ENCODE results near the gene TRMT44.
"Not testable (repeated sequence)": the region's sequence is repeated elsewhere in the genome, so short reads cannot be mapped to it uniquely, and the experiment has no call there.

The TRMT44 gene

DNA sequence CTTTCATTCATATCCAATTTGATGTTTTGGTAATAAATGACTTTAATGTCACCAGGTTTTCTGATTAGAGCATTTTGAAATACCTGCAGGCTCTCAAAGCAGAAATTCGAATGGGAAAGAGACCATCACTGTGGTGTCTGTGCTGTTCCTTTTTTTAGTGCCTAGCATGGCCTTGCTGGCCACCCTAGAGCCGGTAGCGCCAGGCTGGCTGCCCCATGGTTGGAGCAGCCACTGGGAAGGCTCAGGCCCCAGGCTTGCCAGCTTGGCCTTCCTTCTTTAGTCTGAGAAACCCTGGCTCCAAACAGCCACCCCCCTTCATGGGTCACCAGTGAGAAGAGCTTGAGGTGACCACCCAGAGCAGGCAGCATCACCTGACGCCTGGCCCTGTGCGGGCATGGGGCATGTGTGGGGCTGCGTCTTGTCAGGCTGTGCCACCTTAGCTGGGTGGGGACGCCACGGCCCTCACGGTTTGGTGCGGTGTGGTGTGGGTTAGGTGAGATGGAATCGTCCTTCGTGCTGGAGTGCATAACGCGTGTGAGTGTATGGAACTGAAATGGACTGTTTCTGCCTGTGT, 30.0 kb downstream of the TRMT44 start:
- DNase-seq: no peak

DNA sequence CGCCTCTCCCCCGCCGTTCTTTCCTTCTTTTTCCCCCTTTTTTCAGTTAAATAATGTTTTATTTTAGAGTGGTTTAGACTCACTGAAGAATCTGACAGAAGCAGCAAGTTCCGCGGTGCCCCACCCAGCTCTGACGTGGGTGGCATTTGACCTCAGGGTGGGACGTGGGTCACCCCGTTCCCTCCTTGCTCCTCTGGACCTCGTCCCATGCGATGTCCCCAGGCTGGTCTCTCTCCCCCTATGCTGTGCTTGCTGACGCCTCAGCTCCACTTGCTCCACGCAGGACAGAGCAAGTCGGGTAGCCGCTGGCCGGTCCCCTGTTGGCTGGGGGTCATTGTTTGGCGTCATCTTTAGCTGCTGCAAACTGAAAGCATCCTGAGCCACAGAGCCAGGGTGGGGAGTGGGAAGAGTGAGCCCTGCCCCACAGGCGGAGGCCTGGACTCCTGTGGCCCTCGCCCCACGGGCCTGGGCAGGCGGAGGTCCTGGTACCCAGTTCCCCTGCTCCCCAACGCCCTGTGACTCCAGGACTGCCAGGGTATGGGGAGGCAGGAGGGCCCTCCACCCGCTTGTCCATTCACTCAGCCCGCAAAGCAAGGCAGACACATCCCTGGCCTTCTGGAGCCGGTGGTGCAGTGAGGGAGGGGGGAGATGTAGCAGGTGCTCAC, 30.8 kb downstream of the TRMT44 start:
- no peak for DNase-seq

DNA sequence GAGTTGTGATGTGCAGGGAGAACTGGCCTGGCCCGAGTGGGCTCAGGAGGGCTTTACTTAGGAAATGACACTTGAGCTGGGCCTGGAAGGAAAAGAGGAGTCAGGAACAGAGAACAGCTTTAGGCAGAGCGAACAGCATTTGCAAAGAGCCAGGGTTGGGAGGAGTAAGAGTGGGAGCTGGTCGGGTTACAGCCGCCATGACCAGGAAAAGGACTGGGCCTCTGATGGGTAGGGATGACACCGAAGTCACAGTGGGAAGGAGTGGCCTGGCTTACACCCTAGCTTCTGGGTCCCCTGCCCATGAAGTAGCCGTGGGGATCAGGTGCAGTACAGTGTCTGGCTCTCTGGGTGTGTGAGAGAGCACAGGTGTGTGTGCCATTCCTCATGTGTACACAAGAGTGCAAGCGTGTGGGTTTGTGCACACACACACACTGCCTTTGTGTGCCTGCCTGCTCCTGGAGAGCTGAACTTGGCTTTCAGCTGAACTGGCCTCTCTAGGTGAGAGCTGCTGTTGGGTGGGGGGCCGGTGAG, 31.6 kb downstream of the TRMT44 start:
- DNase-seq: no peak

DNA sequence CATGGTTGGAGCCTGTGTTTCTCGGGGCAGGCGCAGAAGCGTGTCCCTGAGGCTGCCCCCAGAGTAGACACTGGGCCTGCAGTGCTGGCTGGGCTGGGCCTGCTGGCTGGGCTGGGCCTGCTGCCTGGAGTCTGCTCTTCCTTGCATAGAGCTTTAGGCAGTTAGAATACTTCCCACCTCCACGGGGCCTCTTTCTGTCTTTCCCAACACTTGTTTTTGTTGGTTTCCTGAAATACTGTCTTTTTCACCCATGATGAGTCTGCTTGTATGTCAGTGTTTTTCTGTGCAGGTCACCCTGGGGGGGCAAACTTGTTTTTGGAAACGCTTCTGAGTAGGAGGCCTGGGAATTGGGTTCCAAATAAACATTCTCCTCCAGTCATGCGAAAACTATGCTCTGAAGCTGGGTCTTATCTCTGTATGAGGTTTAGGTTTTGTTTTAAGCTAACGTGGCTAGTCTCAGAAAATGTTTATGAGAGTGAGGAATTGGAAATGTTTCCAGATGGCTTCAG, 32.2 kb downstream of the TRMT44 start:
- no peak for DNase-seq

DNA sequence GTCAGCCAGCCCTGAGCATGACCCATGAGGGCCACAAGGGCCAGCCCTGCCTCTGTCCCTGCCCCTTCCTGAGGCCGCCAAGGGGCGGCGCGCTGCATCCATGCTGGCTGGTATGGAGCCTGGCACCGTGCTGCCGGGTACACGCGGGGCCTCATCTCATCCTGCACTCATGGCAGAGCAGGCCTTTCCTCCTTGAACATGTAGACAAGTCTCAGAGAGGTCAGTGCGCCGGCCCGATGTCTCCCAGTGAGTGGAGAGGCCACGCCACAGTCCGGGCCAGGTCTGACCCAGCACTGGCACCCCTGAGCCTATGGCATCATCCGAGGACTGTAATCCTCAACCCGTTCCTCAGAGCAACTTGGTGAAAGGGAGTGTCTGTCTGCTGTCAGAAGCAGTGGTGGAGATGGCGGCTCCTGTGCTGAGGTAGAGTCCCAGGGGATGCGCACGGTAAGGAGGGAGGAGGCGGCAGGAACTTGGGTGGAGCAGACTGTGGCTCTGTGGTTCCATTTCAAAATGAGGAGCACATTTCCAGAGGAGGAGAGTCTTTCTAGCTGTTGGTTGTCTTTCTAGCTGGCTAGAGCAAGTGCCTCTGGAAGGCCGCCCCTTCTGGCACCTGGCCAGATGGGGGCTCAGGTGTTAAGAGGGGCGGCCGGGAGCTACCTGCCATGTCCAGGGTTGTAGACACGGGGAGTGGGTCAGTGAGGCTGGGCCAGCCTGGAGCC, 32.8 kb downstream of the TRMT44 start:
- no peak for DNase-seq

DNA sequence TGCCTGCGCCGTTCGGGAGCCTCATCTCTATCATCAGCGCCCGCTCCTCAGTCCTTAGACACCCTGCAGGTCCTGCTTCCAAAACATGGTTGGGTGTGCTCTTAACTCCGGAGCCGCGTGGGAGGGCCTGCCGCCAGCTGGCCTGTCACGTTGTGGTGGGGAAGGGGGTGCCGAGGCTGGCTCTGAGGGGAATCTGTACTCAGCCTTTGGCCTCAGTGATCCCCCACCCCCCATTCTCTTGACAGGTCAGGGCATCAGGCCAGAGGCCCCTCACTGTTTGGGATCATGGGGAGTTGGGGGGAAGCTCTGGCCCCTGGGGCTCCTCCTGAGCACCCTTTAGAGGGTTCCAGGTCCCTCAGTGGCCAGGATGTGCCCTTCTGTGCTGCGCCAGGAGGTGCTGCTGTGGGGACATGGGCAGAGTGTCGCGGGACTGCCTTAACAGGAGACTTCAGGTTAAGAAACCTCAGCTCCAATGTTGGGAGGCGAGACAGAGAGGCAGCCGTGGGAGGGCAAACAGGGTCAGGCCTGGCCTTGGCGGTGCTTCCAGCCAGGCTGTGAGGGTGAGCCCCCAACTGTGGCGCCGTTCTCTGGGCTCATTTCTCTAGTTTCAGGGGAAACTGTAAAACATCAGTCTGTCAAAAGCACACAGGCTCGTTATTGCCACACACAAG, 33.5 kb downstream of the TRMT44 start:
- DNase-seq: no peak

DNA sequence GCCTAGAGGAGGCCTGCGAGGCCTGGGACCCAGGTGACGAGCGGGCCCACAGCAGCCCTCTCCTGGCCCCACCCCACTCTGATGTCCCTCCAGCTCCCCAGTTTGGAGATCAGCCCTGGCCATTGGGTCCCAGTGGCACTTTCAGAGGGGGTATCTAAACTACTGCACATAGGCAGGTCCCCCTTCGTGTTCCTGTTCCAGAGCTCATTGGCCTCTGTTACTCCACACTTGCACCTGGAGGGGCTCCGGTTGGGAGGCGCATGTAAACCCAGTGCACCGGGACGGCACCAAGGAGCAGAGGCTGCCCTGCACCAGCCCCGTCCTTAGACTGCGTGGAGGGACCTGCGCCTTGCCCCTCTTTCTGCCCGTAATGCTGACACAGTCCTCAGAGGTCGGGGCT, 34.3 kb downstream of the TRMT44 start:
- no peak for DNase-seq

DNA sequence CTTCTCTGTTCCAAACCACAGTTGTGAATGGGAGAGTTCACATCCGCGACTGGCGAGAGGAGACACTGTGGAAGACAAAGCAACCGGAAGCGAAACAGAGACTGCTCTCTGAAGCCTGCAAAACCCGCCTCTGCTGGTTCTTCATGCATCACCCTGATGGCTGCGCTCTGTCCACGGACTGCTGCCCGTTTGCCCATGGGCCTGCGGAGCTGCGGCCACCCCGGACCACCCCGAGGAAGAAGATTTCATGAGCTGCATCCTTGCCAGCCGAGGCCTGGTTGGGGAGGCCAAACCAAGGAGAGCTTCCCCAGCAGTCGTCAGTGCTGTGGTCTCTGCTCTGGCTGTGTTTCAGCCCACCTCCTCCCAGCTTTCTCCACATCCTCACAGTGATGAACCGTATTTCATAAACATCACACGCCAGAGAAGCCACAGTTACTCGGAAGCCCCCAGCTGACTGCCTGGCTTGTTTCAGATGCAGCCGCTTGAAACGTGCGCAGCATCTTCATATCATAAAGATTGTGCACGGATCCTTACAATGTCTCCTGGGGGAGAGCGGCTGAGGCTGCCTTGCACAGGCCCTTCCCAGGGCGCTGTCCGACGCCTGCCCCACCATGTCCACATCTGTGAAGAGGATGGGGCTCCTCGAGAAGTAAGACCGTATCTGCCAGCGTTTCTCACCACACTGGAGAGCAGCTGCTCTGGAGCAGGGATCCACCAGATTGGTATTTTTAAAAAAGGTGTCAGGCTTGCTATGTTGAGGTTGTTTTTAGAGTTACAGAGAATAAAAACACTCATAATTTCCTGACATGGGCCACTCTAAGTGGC, 35.4 kb downstream of the TRMT44 start:
- DNase-seq: no peak

DNA sequence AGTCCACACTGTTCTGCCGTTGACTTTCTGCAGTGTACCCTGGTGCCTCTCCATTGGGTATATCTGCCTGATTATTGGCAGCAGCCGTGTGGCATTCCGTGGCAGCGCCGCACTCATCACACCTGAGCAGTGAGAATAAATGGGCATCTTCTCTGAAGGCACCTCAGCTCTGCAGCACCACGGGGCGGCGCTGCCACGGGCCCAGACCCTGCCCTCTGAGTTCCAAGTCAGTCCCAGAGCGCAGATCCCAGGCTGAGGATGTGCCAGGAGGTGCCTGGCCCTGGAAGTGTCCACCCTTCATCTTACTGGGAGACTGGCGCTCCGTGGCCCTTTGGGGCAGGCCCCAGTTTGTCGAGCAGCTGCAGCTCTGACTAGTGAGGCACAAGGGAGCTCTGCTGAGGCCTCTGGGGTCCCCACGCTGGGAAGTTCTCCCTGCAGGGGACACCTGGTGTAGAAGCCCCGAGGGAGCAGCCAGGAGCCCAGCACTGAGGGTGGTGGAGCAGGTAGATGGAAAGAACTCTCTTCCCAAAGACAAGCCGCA, 36.6 kb downstream of the TRMT44 start:
- DNase-seq: no peak

DNA sequence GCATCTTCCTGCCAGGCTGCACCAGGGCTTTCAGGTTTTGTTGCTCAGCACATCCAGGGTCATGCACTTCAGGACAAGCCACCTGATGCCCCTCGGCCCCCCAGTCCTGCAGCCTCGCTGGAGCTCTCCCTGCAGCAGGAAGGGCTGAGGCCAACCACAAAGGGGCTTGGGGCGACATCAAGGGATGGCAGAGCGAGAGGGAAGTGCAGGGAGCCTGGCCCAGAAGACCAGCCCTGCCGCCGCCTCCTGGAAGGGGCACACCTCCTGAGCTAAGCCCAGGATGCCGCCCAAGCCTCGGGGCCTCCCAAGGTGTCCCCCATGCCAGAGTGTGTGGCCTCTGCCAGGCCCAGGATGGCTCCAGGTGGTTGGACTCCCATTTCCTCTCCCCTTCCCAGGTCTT, 37.1 kb downstream of the TRMT44 start:
- no peak for DNase-seq

DNA sequence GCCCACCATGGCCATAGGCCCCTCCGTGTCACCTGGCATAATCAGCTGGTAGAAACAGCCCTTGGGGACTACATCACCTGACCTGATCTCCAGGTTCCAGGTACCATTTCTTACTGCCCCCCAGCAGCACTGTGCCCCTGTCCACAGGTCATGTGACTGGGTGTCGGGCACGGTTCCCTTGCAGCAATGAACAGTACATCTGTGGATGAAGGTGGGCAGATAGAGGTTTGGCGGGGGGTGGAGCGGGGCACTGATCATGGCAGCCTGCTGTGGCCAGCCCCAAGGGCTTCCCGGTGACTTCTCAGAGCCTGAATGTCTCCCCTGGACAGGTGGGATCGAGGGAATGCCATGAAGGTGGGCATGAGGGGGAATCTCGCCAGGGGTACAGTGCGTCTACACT, 37.8 kb downstream of the TRMT44 start:
- no peak for DNase-seq

DNA sequence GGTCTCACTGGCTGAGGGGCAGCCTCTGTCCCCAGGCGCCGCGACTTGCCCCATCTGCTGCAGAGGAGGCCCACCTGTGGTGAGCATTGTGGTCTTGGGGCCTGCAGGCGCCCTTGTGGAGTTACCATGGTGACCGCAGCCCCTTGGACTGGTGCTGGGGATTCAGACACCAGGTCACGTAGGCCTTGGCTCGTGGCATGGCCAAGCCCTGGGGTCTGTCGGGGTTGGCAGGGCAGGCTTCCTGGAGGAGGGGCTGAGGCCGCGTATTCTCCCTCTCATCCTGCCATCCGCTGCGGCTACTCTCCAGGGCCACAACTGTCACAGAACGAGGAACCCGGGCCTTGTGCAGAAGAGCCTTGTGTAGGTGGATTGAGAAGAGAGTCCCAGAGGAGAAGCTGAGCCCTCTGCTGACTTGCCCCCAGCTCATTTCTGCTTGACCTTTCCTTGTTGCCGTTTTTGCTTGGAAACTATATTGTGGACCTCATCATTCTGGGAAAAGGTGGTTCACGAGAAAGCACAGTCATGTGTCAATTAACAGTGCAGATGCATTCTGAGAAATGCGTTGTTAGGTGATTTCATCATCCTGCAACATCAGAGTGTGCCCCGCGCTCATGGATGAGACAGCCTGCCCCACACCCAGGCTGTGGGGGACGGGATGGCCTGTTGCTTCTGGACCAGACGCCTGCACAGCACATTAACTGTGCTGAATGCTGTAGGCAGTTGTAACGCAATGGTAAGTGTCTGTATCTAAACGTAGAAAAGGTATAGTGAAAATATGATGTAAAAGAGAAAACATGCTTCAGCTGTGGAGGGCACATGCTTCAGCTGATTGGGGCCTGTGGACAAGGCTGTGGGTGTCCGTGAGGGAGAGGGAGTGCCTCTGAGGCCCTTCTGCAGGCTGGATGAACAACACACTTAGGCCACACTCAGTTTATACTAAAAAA, 38.5 kb downstream of the TRMT44 start:
- no peak for DNase-seq

DNA sequence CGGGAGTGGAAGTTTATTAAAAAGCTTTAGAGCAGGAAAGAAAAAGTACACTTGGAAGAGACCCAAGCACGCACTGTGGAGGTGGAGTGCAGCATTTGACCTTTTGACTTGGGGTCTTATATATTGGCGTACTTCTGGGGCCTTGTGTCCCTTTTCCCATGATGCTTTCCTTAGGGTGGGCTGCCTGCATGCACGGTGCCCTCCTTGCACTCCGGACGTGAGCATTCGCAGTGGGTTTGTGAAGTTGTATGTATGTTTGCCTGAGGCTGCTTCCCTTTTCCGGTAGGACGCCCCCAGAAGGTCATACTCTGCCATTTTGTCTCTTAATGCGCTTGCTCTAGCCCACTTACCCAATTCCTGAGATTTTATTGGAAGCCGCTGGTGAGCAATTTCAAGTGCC, 39.6 kb downstream of the TRMT44 start:
- DNase-seq: no peak

DNA sequence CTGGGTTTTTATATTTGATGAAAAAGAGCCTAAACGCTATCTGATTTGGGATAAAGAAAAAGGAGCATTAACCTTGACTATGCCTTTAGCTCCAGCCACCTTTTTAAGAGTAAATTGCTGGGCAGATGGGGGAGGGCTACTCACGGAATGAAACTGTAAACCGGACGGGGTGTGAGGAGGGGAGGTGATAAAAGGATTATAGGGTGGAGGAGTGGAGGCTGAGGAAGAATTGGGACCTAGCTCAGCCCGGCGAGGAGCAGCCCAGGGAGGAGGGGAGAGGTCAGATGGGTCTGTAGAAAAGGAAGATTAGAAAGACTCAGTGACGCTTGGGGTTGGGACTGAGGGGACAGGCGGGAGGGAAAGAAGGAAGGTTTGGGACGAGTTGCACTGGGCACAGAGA, 46.1 kb downstream of the TRMT44 start:
- DNase-seq: not testable (repeated sequence)

DNA sequence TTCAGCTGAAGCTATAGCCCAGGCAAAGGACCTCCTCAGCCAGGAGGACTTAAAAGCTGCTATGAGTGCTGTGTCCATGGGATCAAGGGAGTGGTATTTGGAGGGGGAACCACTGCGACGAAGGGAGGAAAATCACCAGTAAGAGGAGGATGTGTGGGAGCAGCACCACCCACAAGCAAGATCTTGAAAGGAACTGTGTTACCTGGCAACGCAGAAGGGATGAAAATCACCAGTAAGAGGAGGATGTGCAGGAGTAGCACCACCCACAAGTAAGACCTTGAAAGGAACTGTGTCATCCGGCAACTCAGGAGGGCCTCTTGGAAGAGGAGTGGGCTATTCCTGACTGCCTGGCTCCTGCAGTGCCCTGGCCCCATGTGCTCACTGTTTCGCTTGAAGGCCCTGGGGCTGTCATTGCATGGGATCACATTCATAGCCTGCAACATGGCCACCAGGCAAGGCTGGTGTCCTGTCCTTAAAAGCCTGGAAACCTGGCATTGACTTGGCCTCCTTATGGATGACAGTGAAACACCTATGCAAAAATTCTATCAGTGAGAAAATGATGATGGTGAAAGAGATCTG, 48.3 kb downstream of the TRMT44 start:
- no peak for DNase-seq

DNA sequence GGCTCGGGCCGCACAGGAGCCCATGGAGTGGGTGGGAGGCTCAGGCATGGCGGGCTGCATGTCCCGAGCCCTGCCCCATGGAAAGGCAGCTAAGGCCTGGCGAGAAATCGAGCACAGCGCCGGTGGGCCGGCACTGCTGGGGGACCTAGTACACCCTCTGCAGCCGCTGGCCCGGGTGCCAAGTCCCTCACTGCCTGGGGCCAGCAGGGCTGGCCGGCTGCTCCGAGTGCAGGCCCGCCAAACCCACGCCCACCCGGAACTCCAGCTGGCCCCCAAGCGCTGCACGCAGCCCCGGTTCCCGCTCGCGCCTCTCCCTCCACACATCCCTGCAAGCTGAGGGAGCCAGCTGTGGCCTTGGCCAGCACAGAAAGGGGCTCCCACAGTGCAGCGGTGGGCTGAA, 50.9 kb downstream of the TRMT44 start:
- DNase-seq: not testable (repeated sequence)

DNA sequence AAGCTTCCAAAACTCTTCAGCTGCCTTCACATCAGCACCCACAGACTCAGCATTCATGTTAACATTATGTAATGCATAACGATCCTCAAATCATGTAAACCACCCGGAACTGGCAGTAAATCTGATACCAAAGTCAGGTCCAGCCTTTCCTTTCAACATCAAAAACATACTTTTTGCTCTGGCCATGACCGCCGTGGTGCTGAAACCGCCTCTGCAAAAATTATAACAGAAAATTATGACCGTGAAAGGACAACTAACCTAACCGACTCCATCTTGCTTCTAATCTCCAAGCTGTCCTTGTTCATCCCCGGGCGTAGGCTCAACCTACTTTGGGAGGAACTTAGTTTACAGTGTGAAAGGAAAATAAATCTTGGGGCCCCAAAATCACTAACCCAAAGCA, 51.6 kb downstream of the TRMT44 start:
- no peak for DNase-seq

DNA sequence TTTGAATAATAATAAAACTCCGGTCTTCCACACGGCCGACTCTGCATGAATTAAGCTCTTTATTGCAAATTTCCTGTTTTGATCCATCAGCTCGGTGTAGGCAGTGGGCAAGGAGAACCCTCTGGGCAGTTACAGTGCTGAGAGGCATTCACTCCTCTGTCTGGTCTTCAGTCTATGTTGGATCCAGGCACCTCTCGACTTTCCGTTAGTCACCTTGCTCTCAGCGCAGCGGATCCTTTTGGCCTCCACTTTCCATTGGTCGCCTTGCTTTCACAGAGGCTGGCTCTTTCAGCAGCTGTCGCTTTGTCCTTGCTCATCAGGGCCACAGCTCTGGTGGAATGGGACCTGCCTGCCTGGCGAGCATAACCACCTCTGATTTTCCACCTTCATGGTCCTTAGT, 52.9 kb downstream of the TRMT44 start:
- DNase-seq: no peak

DNA sequence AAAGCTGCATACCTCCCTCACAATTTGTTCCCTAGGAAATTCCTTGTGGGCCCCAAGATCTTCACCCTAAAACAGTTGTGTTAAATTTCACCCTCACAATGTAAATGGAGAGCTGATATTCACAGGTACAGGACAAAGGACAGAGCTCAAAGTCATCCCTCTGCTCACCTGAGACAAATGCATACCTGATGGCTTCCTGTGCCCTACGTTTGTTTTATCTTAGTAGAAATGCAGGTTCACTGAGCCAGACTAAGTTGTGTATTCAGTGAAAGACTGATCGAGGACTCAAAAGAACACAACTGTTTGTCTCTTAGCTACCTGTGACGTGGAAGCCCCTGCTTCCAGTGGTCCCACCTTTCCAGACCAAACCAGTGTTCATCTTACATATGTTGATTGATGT, 53.6 kb downstream of the TRMT44 start:
- DNase-seq: no peak

DNA sequence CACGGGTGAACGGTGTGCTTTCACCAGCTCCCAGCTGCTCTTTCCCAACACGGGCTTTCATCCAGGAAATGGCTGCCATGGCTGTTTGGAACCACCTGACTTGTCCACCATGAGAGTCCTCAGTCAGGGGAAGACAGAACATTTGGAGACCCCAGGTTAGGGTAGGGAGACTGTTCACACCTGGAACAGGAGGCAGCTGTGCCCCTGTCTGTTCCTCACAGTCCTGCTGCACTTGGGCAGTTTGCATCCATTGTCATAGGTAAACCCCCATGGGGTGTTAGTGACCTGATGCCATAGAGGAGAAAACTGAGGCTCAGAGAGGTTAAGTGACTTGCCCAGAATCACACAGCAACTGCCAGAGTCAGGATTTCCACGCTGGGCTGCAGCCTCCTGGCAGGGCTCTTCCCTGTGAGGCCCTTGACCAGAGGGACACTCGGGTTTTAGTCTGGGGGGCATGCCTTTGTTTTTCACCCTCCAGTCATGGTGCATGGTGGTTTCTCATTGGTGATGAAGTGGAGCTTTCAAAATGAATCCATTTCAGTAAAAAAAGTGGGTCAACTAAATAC, 54.5 kb downstream of the TRMT44 start:
- no peak for DNase-seq

Measured in CD4-positive, alpha-beta T cell treated with Interleukin-17A for 4 hours (primary cell).